Stimulated activated CD8-positive, alpha-beta memory T cell treated with anti-CD3 and anti-CD28 coated beads, Interleukin-7, amount 100 ng/mL, for 24 hours (primary cell): Measurements from ENCODE around the gene C21orf91.
A peak's percentile ranks its signal among the peaks of the same experiment; 100 is the strongest.
"Not testable (repeated sequence)": the region's sequence is repeated elsewhere in the genome, so short reads cannot be mapped to it uniquely, and the experiment has no call there.

ENCODE experiments used
- DNase-seq: peaks from one replicate; pipeline ENCODE4 v3.0.0-alpha.2; 2020; ENCODE audit warnings: low read depth

Gene C21orf91

DNA sequence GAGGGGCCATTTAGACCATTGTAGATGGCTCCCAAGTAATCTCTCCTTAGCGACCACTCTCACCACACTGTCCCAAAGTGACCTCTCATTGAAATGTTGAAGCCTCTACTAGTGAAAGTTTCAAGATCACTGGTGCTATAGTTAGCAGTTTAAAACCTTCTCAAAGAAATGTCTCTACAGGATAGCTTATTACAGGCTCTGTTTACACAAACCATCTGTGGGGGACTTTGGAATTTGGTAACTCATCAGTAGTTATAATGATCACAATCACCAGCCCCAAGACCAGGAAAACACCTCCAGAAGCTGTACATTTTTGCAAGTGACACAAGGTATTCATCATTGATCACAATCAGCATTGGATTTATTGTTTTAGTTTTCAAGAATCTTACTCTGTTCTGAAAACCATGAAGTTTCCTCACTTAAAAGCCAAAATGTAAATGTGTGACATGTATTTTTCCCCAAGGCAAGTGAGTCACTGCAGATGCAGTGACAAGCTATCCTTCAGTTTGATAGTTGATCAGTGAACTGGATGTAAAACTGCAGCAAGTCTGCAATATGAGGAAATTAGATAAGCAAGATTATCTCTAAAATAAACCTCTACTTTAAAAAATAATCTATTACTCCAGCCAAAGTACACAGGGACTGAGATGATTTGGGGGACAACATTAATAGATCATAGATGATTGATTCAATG, 41.9 kb downstream of the C21orf91 start:
- DNase-seq = no peak

DNA sequence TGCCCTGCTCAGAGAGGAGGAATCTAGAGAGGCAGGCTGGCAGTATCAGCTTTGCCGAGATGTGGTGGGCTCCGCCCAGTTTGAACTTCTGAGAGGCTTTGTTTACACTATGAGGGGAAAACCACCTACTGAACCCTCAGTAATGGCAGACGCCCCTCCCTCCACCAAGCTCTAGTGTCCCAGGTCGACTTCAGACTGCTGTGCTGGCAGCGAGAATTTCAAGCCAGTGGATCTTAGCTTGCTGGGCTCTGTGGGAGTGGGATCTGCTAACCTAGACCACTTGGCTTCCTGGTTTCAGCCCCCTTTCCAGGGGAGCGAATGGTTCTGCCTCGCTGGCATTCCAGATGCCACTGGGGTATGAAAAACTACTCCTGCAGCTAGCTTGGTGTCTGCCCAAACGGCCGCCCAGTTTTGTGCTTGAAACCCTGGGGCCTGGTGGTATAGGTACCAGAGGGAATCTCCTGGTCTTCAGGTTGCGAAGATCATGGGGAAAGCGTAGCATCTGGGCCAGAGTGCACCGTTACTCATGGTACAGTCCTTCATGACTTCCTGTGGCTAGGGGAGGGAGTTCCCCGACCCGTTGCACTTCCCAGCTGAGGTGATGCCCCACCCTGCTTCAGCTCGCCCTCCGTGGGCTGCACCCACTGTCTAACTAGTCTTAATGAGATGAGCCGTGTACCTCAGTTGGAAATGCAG, 43.6 kb downstream of the C21orf91 start:
- peak; percentile 41 for DNase-seq

DNA sequence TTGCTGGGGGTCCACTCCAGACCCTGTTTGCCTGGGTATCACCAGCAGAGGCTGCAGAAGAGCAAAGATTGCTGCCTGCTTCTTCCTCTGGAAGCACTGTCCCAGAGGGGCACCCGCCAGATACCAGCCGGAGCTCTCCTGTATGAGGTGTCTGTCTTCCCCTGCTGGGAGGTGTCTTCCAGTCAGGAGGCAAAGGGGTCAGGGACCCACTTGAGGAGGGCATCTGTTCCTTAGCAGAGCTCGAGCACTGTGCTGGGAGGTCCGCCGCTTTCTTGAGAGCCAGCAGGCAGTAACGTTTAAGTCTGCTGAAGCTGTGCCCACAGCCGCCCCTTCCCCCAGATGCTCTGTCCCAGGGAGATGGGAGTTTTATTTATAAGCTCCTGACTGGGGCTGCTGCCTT, 44.1 kb downstream of the C21orf91 start:
- not testable (repeated sequence) for DNase-seq

DNA sequence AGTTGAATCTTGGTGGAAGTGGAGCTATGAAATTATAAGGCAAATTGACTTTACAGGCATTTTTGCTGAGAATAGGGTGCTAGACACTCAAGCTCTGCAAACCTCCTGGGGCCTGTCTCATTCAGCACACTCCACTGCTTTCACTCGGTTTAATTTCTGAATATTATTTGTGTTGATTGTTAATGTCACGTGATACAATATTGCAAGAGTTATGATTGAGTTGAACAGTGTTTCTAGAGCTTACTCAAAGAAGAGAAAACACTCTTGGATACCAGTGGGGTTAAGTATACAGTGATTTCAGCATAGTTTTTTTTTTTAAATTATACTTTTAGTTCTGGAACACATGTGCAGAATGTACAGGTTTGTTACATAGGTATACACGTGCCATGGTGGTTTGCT, 49.7 kb downstream of the C21orf91 start:
- DNase-seq = no peak

DNA sequence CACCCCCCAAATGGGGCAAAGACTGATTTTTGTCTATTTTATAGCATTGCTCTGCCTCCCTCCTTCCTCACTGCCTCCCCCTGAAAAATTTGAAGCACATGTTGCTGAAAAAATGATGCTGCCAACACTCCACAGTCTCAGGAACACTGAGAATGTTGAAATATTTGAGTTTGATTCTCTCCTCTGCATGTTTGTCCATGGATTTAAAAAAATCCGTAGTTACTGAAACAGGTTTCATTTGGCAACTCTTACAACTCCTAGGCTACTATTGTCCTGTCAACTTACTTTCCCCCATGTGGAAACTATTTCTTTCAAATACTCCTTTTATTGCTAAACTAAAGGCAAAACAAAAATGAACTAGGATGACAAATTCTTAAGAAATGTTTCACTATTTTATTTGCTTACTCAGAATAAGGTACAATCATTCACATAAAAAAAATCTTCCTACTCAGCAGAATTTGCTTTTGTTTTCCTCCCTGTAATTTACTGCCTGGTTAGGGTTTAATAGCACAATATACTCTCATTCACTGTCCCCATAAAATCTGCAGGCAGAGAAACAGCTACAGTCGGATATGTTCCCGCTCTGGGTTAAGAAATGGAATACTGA, 50.2 kb downstream of the C21orf91 start:
- DNase-seq = no peak

DNA sequence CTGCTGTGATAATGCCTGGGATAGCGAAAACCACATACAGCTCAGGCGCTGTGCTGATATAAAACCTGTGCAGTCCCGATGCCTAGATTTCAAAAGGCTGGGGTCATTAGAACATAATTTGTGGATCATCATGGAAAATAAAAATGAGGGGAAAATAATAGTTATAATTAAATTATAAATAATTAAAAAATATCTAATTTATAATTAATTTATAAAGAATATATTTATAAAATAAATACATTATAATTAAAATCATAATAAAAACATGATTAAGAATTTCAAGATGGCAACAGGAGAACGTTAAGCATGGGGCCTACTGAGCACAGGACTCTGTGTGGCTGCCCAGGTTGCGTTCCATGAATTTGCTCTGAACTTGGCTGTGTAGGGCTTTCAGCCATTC, 53.9 kb downstream of the C21orf91 start:
- no peak for DNase-seq

DNA sequence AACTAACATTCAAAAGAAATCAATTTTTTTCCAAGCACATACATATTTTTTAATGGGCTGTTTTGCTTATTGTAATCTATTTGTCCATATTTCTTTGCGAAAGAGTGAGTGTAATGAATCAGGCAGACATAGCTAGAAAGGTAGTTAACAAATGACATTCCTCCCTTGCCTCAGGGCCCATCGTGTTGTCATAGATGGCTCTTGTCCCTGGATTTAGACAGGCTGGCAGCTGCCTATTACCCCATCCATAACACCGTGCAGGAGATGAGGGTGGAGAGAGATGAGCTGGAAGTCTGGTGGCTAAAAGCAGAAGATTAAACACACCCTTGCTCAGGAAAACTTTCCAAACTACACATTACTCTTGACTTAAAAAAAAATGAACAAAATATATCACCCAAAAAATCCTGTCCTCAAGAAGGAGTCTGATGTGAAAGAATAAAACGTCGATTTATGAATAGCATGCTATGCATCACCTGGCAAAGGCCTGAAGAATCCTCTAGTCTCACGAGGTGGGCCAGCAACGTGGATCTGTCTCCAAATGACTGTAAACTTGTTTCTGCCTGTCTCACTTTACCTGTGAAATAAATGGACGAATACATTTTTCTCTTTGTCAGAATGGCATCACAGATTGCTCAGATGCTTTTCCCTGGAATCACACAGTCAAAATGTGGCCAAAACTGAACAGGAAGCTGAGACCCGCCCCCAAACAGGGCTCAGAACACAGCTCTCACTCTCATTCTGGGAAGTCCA, 55.7 kb downstream of the C21orf91 start:
- no peak for DNase-seq

DNA sequence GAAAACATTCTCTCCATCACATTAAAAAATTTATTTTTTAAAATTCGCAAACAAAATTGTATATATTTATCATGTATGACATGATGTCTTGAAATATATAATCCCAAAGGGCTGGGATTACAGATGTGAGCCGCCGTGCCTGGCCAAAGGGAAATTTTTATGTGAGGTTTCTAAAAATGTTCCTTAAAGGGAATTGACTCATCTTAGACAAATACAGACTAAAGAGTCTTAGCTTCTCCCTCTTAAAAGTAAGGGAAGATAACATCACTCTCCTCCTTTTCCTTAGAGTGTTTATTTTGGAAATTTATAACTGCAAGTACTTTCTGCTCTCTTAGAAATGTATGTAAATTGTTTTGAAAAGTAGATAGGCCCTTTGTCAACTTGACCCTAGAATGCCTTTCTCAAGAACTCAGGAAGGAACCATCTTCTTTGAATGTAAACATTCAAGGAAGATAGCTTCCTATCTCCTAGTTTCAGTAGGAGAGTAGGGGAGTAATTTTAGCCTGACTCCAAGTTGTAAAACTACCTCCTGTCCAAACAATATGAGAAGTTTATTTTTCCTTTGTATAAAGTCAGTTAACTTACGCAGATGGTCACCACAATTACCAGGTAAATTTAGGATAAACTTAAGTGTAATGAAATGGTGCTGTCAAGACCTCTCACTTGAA, 59.5 kb downstream of the C21orf91 start:
- no peak for DNase-seq

DNA sequence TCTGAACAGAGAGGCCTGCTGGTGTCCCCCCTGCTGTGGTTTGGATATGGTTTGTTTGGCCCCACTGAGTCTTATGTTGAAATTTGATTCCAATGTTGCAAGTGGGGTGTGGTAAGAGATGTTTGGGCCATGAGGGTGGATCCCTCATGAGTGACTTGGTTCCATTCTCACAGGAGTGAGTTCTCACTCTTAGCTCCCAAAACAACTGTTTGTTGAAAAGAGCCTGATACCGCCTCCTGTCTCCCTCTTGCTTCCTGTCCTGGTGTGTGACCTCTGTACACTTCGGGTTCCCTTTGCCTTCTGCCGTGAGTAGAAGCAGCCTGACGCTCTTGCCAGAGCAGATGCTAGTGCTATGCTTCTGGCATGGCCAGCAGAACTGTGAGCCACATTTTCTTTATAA, 60.5 kb downstream of the C21orf91 start:
- DNase-seq = no peak

DNA sequence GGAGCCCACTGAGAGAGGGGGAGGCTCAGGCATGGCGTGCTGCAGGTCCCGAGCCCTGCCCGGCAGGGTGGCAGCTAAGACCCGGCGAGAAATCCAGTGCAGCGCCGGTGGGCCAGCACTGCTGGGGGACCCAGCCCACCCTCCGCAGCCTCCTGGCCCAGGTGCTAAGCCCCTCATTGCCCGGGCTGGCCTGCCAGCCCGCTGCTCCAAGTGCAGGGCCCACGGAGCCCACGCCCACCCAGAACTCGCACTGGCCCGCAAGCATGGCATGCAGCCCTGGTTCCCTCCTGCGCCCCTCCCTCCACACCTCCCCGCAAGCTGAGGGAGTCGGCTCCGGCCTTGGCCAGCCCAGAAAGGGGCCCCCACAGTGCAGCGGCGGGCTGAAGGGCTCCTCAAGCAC, 61.5 kb downstream of the C21orf91 start:
- DNase-seq = no peak

DNA sequence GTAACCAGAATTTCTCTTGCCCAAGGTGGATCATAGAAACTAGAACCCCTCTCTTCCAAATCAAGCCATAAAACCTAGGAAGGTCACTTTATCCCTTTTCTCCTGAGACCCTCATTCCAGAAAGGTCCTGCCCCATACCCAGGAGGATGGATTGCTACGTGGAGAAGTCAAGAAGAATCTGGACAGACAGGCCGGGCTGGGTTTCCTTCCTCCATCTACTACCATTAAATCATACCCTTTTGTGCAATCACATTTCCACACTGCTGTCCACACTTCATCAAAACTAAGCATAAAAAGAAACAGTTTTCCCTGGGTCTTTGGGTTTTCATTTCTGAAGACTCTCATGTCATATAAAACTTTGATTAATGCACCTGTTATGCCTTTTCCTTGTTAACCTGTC, 65.4 kb downstream of the C21orf91 start:
- DNase-seq = no peak

DNA sequence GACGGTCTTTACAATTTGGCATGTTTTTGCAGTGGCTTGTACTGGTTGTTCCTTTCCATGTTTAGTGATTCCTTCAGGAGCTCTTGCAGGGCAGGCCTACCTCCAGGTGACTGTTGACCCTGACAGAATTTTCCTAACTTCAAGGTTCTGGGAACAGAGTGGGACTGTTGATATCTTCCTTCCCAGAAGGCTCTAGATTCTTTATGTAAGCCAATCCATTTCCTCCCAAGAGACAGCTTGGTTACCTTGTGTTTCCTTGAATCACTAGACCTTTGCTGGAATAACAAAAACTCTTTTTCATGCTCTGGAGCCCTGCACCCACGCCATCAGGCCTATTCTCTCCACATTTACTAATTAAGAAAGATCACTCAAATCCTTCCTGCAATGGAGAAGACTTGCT, 67.0 kb downstream of the C21orf91 start:
- no peak for DNase-seq

DNA sequence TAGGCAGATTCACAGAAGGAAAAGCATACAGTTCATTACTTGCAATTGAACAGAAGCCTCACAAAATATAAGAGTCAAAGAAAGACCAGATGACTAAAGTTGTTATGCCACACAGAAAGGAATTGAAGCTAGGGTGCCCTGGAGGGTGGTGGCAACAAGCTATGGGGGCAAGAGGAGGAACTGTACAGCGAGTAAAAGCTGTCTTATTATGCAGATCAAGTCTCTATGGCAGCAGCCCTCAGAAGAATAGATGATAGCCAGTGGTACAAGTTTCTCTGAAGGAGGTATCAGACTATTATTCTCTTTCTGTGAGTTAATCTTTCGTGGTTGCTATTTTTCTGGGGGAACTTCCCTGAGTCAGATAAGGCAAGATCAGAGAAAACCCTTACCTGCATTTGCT, 72.2 kb downstream of the C21orf91 start:
- DNase-seq = no peak

DNA sequence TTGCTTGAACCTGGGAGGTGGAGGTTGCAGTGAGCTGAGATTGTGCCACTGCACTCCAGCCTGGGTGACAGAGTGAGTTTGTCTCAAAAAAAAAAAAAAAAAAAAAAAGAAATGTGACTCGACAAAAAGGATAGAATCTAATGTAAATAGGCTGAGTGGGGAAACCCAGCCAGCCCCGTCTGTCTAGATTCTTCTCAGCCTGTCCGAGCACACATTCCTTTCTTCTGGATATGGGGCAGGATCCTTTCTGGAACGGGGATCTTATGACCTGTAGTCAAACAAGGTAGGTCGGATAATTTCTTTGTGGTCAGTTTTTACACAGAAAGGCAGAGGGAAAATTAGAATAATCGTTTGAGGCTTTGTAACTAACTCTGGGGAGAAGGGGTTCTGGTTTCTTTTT, 74.1 kb downstream of the C21orf91 start:
- DNase-seq = no peak

DNA sequence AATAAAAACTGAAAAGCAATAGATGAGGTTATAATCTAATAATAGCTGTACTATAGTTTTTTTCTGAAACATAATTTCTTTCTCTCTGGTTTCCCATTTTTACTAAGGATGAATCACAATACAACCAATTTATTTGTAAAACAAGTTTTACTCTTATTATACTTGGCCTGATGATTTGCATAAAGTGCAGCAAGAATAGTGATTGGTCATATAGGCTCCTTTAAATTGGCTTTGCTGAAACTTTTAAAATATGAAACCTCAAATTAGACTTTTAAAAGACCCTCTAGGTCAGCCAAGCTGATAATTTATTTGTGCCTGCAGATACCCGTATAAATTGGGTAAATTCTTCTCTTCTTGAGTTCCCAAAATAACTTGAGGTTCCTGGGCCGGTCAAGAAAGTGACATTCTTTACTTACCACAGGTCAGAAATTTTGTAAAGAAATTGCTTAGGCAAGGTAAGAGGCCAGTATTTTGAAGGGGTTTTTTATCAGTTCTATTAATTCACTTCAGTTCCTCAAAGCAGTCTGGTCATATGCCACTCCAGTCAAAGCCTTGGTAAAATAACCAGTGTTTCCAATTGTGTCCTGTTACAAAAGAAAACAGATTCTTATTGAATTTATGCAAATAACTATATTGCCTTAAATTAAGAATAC, 76.1 kb downstream of the C21orf91 start:
- no peak for DNase-seq

DNA sequence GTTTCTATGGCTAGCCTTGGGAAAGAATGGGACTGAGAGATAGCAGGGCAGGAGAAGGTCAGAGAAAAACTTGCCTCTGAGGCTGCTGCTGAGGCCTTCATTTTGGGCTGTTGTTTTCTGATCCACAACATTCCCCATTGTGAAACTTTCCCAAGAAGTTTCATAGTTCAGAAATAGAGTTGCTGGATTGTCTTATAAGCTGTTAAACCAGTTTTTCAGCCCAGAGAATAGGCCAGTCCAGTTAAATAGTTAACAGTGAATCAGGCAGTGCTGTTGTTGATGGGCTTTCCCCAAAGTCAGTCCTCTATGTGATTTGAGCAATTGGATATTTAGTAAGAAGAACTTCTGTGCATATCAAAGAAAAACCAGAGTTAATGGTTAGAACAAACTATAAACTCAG, 77.0 kb downstream of the C21orf91 start:
- DNase-seq = no peak
